Stimulated activated CD8-positive, alpha-beta memory T cell treated with anti-CD3 and anti-CD28 coated beads, Interleukin-15, amount 100 ng/mL, for 1 hour (primary cell): Measurements from ENCODE around the gene NXPH1.

Experiments used
- DNase-seq: peaks from one replicate; pipeline ENCODE4 v3.0.0-alpha.2; 2020; ENCODE audit warnings: low read depth

The NXPH1 gene

DNA sequence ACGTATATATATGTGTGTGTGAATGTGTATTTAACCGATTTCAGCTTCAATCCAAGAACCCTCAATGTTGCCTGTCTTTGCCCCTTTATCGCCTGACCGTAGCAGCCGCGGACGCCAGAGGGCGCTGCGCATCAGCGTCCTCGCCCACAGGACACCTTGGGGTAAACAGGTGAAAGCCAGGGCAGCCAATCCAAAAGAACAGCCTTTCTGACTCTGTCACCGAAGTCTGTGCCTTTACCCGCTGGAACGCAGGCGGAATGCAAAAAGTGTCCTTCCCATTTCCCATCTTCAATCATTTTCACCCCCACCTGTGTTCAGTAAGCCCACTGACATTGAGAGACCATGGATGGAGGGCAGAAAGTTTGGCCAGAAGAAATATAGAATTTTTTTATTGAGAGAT lies 3.6 kb downstream of the NXPH1 start:
- no peak for DNase-seq

DNA sequence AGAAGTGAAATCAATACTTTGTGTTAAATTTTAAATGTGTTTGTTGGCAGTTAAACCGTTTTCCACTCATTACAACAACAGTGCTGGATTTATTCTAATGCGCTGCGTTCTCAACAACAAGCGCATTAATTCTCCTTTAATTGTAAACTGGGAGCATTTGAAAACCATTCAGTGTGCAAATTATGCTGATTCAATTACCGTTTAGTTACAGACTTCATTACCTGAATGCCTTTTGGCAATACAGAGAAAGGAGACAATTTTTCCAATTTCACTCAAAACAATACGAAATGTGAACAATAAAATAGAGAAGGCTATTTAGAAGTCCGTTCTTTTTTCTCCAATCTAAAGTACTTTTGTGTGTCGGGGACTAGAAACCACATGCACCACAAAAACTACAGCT lies 4.2 kb downstream of the NXPH1 start:
- no peak for DNase-seq

DNA sequence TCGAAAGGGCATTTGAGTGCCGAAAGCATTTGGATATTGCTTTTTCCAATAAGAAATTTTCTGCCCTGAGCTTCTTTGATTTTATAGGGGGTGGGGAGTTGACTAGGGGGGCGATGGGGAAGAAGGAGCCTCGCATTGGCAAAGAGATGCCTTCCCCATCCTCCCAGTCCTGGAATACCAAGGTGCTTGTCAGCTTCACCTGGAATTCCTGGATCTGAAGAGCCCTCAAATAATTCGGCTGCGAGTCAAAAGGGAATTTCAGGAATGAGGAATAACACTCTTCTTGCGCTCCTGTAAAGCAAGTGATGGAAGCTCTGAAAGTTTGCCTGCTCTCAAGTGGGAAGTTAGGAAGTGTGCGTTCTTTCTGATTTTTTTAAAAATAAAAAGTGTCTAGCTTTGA lies 7.3 kb downstream of the NXPH1 start:
- no peak for DNase-seq

DNA sequence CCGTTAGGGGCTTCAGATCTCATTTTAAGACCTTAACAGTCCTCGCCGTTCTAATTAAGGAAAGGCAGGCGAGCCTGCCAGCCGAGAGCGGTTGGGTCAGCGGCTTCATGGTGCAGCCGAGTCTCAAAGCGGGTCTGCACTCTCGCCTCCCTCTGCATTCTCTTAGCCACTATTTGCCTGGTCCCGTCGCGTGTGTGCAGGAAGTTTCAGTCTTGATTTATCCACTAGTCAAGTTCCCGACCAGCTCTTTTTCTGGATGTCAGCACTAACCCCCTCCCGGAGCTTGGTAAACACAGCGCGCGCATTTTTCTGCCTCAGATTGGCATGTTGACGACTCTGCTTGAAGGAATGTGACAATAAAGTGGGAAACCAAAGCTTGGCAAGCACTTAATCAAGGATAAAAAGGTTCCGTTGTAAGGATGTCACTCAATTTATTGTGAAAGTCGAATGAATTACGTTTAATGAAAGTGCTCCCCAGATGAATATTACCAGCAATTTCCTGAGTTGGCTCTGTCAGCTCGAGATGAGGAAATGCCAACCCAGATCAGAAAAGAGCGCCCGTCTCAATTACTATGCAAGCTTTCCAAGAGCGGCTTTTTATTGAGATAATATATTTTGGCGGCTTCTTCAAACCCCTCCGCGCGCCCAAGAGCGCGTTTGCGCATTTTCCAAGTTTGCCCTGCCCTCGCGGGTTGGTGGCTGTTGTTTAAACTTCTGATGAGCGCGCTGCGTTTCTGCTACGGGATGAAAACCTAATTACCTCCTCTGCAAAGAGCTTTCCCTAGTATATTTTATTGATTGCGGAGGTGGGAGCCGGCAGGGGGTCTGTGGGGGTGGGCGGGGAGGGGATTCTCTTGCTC lies 7.9 kb downstream of the NXPH1 start:
- DNase-seq = no peak

DNA sequence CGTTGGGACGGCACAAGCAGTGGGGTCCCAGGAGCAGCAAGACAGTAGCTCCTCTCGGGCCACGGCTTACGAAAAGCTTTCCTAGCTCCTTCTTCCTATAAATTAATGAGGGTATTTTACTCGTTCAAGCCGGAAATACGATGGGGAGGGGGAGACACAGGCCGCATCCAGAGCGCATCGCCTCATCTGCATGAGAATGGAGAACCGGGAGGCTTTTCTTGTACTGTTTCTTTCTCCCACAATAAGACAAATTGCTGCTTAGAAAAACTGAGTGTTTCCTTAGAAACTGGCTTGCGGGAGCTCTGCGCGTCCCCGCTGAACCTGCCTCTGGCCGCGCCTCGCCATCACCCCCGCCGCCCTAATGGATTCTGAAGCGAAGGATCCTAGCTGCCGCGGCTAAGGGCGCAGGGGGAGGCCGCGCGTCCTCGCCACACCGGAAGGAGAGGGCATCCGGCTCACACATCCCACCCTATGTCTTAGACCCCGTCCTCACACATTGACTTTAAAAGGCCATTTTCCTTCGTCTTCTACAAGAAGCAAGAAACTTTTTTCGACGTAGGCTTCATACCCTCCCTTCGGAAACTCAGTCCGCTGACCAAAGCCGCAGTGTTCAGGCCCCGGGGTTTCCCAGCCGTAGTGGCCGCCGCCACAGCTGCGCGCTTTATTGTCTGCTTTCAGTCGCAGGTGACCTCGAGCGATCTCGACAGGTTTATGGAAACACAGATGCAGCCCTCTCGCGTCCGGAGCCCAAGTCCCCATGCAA lies 8.8 kb downstream of the NXPH1 start:
- DNase-seq = no peak

DNA sequence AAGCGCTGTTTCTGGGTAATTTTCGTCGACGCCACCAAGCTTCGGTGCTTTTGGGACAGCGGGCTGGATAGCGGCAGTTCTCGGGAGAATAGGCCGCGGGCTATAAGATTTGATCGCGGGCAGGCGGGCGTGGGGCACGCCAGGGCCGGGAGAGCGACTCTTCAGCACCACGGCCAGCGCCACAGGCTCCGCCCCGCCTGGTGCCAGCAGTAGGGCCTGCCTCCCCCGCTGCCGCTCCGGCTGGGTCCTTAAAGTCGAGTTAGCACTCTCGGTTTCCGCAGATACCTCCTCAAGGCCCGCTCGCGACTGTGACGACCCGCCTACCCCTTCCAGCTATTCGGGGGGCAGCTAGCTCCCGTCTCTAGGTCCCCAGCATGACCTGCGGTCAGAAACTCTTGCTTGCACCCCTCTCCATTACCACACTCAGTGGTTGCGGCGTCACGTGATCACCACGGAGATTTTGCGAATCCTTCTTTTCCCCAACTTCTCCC lies 9.4 kb downstream of the NXPH1 start:
- DNase-seq = no peak

DNA sequence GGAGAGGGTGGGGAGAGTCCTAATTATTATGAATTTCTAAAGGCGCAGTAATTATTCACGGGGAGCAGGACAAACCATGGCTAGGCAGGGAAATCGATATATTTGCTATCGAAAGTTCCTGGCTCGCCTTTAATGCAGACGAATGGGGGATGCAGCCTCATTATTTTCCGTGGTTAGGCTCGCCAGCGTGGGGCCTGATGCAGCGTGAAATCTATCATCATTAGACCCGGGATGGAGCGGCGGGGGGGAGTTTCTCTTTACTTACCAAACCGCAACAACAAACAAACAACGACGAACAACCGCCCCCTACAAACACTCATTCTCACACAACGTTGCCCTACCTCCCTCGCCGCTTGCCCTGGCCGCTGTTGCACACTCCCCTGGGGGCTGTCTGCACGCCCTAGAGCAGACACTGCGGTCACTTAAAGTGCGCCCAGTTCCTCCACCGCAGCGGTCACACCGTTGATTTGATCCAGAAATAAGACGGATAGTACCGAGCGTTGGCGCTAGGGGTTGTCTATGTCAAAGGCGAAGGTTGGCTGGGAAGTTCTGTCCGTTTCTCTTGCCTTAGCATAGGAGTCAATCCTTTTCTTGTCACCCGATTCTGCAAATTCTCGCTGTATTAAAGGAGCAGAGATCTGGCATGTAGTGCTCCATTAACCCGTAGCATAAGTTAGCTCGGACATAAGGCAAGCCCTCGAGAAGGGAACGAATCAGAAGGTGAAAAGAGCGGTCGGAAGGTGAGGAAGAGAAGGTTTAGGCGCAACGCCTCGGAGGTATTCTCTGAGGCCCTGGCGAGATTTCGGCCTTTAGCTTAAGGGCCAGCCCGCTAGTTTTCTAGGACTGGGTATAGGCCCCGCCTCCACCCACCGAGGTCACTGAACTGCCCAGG lies 10.4 kb downstream of the NXPH1 start:
- DNase-seq = no peak

- DNase-seq = no peak
Observed at GRCh38 chr7:8444468-8444769, 11.0 kb downstream of the NXPH1 start.

DNA sequence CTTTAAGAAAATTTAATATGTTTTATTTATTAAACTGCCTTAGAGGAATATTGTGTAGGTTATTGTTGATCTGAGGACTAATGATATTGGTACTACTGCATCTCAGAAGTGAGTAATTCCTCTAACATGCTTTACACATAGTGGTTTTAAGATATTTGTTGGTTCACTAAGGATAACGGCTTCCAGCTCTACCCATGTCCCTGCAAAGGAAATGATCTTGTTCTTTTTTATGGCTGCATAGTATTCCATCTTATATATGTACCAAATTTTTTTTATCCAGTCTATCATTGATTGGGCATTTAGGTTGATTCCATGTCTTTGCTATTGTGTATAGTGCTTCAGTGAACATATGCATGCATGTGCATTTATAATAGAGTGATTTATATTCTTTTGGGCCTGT lies 20.1 kb downstream of the NXPH1 start:
- no peak for DNase-seq

DNA sequence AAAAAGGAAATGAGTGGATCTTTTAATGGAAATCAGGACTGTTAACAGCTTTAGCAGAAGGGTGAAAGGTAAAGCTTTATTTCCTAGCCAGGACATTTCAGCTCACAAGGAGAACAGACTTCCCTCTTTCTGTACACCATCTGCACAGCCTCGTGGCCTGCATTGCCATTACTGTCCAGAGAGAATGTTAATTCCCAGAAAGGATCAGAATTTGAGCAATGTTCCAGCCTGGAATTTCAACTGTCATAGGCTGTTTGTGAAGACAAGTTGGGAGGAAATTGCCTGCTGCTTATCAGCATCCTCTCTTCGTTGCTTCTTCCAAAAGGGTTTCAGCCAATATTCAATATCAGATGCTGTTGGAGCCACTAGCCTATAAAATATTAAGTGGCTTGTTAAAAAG lies 22.0 kb downstream of the NXPH1 start:
- DNase-seq = no peak

- DNase-seq = no peak
Observed at GRCh38 chr7:8462309-8462708, 28.9 kb downstream of the NXPH1 start.

DNA sequence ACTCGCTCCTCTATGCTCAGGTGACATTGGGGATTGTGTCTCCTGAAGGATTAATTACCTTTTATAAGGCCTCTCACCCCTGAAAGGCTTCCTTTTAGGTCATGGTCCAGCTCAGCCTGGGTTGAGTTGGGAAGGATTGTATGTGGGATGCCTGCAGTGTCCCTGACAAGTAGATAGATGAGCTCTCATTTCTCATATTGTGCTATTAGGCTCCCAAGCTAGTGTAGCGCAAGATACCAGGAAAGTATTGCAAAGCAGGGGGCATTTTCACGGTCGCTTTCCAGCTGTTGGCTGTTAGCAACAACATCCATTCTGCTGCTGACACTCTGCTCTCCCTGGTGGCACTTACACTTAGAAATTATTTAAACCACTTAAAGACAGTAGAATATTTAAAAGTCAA lies 31.9 kb downstream of the NXPH1 start:
- DNase-seq = no peak

- no peak for DNase-seq
Observed at GRCh38 chr7:8480527-8480926, 47.1 kb downstream of the NXPH1 start.

DNA sequence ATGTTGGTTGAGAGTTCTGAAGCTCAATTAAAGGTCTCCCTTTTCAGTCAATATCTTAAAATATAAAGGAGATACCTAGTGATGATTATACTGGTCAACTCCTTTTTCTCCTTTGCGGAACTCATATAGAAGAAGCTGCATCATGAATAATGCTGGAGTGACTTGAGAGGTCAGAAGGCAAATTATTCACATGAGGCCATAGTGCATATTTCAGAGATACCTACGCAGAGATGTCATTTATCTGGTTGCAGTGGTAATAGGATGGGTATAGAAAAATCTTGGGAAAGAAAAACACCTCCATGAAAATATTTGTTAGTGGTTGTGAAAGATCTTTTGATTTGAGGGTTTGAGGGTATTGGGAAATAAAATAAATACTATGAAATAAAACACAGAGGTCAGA lies 47.7 kb downstream of the NXPH1 start:
- DNase-seq = no peak

DNA sequence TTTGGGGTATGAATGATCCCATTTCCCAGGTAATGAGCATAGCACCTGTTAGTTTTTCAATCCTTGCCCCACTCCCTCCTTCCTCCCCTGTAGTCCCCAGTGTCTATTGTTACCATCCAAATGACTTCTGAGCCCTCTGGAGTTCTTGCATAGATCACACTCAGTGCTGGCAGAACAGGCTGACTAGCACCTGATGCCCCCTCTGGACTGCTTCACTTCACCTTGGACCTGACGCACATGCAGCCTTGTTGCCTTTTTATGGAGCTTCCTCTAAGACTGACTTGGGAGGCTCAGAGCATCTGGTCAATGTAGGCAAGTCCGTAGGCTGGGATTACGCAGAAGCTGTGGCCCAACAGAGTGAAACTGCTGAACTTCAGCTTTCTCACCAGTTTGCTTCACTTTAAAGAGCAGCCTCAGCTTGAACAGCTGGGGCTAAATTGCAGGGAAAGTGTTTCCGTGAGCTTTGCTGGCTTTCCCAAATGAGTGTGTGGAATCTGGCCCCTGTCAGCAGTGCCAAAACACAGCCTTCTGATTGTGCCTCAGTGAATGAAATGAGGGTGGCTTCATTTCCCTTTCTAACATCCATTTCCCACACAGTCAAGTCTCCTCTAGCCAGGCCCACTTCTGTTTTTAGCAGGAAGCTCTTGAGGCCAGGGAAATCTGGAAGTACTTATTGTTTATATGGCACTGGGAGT lies 48.5 kb downstream of the NXPH1 start:
- DNase-seq = no peak

DNA sequence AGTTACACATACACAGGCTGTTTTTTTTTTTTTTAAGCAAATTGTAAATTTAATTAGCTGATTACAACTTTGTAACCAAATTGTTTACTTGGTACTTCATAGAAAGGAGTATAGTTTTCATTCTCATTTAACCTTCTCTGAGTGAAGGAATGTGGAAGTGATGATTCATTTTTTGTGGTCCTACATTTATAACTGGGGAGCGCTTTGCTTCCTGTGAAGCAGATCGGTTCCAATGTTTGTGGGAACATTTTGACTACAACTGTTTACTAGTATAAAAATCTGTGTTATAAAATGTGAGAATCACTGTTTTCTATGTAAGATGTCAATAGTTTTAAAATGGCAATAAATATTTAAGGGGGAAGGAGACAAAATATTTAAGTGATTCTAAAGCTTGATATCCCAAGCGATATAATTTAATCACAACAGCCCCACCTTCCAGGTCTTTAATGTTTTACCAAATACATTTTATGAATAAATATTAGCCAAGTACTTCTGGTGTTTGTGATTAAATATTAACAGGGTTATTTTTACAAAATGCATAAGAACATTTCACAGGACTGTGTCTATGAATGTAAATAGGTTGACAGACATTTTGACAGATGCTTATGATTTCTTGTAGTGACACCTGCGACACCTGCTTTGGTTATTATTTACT lies 57.1 kb downstream of the NXPH1 start:
- DNase-seq = no peak

- no peak for DNase-seq
Observed at GRCh38 chr7:8491106-8491505, 57.7 kb downstream of the NXPH1 start.

DNA sequence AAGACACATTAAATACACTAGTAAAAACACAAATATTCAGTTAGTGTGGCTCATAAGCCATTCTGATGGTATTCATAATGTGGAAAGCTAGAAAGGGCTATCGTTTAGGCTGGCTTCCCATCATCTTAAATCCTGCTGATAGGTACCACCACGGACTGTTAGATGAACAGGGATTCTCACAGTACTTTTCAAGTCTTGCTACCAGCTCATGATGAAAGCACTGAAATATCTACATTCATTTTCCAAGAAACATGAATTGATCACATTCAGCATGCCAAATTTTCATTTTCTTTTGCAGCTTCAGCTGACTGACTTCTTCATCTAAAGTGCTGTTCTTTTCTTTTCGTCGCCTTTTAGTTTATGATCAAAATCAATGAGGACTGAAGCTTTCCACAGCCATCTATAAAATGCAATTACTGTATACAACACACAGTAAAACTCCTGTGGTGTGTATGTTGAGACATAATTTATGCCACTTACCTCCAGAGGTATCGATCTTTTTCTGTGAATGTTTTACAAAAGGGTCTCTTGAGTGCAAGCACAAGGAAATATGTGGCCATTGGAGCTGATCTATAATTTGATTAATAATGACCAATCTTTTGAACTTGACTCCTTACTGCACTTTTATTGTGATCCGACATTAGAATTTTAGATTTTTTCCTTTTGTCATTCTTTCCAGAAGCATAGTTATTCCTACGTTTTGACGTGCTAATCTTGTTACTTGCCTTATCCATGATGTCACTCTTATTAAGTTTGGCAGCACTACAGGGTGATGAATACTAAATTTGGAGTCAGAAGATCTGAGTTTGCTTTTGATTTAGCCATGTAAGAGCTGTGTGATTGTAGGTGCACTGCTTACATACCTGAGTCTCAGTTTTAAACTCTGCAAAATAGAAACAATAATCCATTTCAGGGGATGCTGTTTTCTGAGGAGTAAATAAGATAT lies 58.4 kb downstream of the NXPH1 start:
- no peak for DNase-seq

DNA sequence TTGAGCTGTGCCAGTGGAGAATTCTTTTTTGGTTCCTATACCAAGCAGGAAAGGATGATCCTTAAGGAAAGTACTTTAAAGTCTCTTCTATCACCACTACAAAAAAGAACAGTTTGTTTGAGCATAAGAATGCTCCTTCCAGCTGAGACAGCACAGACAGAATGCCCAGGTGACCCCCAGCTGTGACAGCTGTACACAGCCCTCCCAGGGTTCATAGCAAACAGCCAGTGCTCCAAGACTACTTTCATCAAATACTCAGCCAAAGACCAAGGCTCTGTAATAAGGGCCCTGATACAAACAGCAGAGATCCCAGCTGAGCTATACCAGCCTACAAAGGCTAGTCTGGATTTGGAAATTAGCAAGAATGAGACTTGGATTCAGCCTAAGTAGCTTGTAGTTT lies 65.7 kb downstream of the NXPH1 start:
- no peak for DNase-seq

DNA sequence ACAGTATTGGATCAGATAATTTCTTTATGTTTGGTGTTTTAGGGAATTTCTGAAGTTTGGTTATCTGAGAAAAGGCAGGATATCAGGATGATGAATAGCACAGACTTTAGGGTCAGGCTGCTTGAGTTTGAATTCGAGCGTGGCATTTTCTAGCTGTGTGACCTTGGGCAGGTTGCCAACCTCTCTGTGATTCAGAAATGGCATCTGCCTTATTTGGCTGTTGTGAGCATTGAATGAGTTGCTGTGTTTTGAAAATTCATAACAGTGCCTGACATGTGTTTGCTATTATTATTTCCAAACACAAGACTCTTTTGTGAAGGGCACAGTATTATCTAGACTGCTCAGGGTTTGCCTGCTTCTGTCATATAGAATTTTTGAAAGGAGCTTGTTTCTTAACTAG lies 66.9 kb downstream of the NXPH1 start:
- DNase-seq = no peak
